ENCODE measurements around the gene AMH.

AMH gene

GRCh38 chr19:2288818-2289713 lies 39.9 kb downstream of the AMH start:
- DNase-seq, result no peak

GRCh38 chr19:2289714-2290435 lies 40.8 kb downstream of the AMH start:
- no peak for DNase-seq

- DNase-seq, result no peak
These were observed 41.5 kb downstream of the AMH start for GRCh38 chr19:2290441-2291184.

GRCh38 chr19:2291185-2291751 lies 42.1 kb downstream of the AMH start:
- DNase-seq, result no peak

GRCh38 chr19:2294687-2295335 lies 45.7 kb downstream of the AMH start:
- peak; percentile 74 for DNase-seq

GRCh38 chr19:2296141-2296540 lies 47.0 kb downstream of the AMH start:
- DNase-seq, result no peak

GRCh38 chr19:2300533-2300932 lies 51.4 kb downstream of the AMH start:
- DNase-seq, result no peak

Data from fibroblast of upper back skin (primary cell).